Measurements from ENCODE around the gene POLR2C. TPM values are rescaled to one million over a fixed set of nuclear protein-coding genes. Genes with fewer than 3 reads are reported as not detected.

POLR2C gene
- total RNA-seq, 1 experiment from 2014 or later: 85.6 TPM

DNA sequence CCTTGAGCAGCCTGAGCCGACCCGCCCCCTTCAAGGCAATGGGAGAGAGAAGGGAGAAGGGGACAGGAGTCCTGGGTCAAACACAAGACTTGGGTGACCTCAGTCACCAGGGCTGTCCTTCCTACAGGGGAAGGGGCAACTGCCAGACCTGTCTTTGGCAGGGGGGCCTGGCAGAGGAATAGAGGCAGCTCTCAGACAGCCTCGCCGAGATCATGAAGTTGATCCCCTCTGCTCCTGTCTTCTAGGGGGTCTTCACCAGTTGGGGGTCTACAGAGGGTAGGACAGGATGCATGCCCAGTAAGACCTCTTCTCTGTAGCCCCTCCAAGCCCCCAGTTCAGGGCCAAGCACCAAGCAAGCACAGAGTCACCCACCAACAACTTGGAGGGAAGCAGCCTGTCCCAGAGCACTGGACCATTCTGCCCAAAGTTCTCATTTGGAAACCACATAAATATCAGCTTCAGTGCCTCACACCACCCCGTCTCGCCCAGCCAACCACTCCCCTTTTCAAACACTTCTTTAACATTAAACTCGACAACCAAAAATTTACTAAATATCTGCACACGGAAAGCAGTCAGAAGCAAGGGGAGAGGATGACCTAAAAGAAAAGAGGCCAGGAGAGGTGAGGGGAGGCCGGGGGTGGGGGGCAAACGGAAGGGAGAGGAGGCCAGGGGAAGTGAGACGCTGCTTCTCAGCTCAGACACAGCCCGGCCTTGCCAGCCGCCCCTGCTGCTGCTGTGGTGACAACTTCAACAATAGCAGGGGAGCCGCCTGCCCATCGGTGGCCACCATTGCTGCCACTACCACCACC lies 16.1 kb downstream of the POLR2C start:
- no peak overlapping the region for H3T11ph ChIP-seq (ENCODE audit: low read length)
- no peaks in the 10 kb centered on the region for H3K79me2 ChIP-seq (ENCODE audit: insufficient read depth, low read length)
- H2BK15ac ChIP-seq (ENCODE audit: low read depth, low read length): no peak overlapping the region
- H3K4me1 ChIP-seq (ENCODE audit: insufficient read depth, low read length): peaks cover 7% of the 10 kb centered on the region; the same call in 1 of the 2 replicates
- H3K14ac ChIP-seq (ENCODE audit: insufficient read depth, low read length): no peak overlapping the region; the same call in 1 of the 2 replicates
- H3K23me2 ChIP-seq (ENCODE audit: insufficient read length, low read depth, low read length, poor library complexity, severe bottlenecking): peaks cover 8% of the 10 kb centered on the region
- H4K8ac ChIP-seq (replicated peaks; ENCODE audit: insufficient read length, low read depth, low read length): no peak overlapping the region
- peaks cover 25 to 54% of the 10 kb centered on the region in 2 experiments for H3K4me1 Mint-ChIP-seq
- peaks cover 0 to 6% (median 4%) of the 10 kb centered on the region in 3 experiments; a peak in 4 of 7 replicates for H3K36me3 Mint-ChIP-seq (ENCODE audit: insufficient read depth in 1 of 3, low read depth in 3 of 3)
- no peaks in the 10 kb centered on the region for H3K27me3 ChIP-seq (ENCODE audit: insufficient read depth, low read length)
- peaks cover 12% of the 10 kb centered on the region for H3K27me3 Mint-ChIP-seq (ENCODE audit: low read depth)
- H3K9me3 ChIP-seq (ENCODE audit: control insufficient read depth, low read depth, low read length): no peaks in the 10 kb centered on the region
- 100% methylated on average over 1 of the region's 15 CpGs for WGBS (ENCODE audit: extremely low coverage, insufficient read length, low lambda C conversion rate)
- TF ChIP-seq, protein P1, sequence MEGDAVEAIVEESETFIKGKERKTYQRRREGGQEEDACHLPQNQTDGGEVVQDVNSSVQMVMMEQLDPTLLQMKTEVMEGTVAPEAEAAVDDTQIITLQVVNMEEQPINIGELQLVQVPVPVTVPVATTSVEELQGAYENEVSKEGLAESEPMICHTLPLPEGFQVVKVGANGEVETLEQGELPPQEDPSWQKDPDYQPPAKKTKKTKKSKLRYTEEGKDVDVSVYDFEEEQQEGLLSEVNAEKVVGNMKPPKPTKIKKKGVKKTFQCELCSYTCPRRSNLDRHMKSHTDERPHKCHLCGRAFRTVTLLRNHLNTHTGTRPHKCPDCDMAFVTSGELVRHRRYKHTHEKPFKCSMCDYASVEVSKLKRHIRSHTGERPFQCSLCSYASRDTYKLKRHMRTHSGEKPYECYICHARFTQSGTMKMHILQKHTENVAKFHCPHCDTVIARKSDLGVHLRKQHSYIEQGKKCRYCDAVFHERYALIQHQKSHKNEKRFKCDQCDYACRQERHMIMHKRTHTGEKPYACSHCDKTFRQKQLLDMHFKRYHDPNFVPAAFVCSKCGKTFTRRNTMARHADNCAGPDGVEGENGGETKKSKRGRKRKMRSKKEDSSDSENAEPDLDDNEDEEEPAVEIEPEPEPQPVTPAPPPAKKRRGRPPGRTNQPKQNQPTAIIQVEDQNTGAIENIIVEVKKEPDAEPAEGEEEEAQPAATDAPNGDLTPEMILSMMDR (conservative IDR thresholded peaks at IDR 0.05): no peak
- no peaks in the 10 kb centered on the region for H3K9me3 Mint-ChIP-seq
- peak overlapping the region; percentile 77 for H3K4me2 ChIP-seq (ENCODE audit: insufficient read depth, insufficient read length, low read length)
- H2AFZ ChIP-seq (ENCODE audit: low read length): no peak overlapping the region
- DNase-seq: no peak
- H3K18ac ChIP-seq (ENCODE audit: insufficient read length, low read depth, low read length): no peak overlapping the region
- H3K9ac ChIP-seq (ENCODE audit: extremely low read depth, insufficient read length, low read length): no peak overlapping the region
- H4K20me1 ChIP-seq (ENCODE audit: control insufficient read depth, insufficient read depth, insufficient read length): no peaks in the 10 kb centered on the region
- no peak overlapping the region for H3K27ac ChIP-seq (ENCODE audit: insufficient read length, low read depth, low read length)
- no peak overlapping the region for H2BK12ac ChIP-seq (ENCODE audit: insufficient read length, low read depth, low read length)
- peak overlapping the region in 1 of 3 experiments; percentile 3; a peak in 1 of 7 replicates for H3K27ac Mint-ChIP-seq
- no peak overlapping the region for H4K91ac ChIP-seq (ENCODE audit: insufficient read length, low read depth, low read length)
- no peak overlapping the region for H2AK5ac ChIP-seq (ENCODE audit: insufficient read length, low read length)
- no peak overlapping the region for H3K4ac ChIP-seq (ENCODE audit: low read depth, low read length)
- no peaks in the 10 kb centered on the region for H3K79me1 ChIP-seq (ENCODE audit: insufficient read depth, low read depth, low read length, poor library complexity, severe bottlenecking)
- H2BK120ac ChIP-seq (ENCODE audit: low read depth, low read length, poor library complexity, severe bottlenecking): no peak overlapping the region
- H3K23ac ChIP-seq (ENCODE audit: insufficient read length, low read depth, low read length): no peak overlapping the region
- H4K5ac ChIP-seq (ENCODE audit: insufficient read length, low read depth, low read length): no peak overlapping the region
- no peak overlapping the region for H2BK5ac ChIP-seq (ENCODE audit: insufficient read length, low read length)
- no peak overlapping the region for H3K56ac ChIP-seq (ENCODE audit: insufficient read length, low read depth, low read length)
- peak overlapping the region; percentile 75 to 77 for H3K4me3 Mint-ChIP-seq
- no peak overlapping the region for H2BK20ac ChIP-seq (ENCODE audit: low read depth, low read length, poor library complexity, severe bottlenecking)

Data from H9 (cell line).